ENCODE measurements around the gene SLC19A1.
A peak's percentile ranks its signal among the peaks of the same experiment; 100 is the strongest.

Gene SLC19A1

DNA sequence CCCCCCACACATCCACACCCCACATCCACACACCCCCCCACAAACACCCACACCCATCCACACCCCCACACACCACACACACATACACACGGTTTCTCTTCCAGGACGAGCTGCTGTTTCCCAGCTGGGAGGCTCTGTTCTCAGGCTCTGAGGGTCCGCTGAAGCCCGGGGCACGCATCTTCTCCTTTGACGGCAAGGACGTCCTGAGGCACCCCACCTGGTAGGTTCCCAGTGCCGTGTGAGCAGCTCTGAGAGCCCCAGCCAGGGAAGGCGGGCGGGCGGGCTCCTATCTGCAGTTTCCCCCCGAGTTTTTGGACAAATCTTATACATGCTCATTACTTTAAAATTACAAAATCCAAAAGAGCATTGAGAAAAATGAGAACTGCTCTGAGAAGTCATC lies 31.2 kb downstream of the SLC19A1 start:
- no peak for DNase-seq (ENCODE audit: low read depth)
- no peak overlapping the region for H3K4me3 ChIP-seq (ENCODE audit: control insufficient read depth, low read depth, low read length)
- TF ChIP-seq, protein P1, sequence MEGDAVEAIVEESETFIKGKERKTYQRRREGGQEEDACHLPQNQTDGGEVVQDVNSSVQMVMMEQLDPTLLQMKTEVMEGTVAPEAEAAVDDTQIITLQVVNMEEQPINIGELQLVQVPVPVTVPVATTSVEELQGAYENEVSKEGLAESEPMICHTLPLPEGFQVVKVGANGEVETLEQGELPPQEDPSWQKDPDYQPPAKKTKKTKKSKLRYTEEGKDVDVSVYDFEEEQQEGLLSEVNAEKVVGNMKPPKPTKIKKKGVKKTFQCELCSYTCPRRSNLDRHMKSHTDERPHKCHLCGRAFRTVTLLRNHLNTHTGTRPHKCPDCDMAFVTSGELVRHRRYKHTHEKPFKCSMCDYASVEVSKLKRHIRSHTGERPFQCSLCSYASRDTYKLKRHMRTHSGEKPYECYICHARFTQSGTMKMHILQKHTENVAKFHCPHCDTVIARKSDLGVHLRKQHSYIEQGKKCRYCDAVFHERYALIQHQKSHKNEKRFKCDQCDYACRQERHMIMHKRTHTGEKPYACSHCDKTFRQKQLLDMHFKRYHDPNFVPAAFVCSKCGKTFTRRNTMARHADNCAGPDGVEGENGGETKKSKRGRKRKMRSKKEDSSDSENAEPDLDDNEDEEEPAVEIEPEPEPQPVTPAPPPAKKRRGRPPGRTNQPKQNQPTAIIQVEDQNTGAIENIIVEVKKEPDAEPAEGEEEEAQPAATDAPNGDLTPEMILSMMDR (conservative IDR thresholded peaks at IDR 0.05; ENCODE audit: control insufficient read depth, insufficient read depth, low read depth, low read length): no peak

DNA sequence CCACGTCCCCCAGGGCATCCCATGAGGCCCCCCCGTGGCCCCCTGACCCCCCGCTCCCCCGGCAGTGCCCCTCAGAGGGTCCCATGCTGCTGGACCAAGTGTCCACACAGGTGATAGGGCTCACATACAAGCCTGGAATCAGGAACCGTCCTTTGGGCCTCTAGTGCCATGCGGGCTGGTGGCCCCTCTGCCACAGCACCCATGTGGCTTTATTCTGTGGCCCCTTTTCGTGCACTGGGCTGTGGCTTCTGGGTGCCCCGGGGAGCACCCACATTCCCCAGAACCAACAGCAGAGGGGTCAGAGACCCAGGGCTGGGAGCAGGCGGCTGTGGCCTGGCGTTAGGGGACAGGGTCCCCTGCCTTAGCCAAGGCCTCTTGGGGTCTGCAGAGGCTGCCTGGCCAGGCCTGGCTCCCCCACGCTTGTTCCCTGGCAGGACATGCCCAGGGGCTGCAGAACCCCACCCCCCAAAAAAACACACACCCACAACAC lies 31.7 kb downstream of the SLC19A1 start:
- TF ChIP-seq, protein P1 (conservative IDR thresholded peaks at IDR 0.05; ENCODE audit: control insufficient read depth, insufficient read depth, low read depth, low read length): no peak
- DNase-seq (ENCODE audit: low read depth): no peak
- H3K4me3 ChIP-seq (ENCODE audit: control insufficient read depth, low read depth, low read length): no peak overlapping the region

DNA sequence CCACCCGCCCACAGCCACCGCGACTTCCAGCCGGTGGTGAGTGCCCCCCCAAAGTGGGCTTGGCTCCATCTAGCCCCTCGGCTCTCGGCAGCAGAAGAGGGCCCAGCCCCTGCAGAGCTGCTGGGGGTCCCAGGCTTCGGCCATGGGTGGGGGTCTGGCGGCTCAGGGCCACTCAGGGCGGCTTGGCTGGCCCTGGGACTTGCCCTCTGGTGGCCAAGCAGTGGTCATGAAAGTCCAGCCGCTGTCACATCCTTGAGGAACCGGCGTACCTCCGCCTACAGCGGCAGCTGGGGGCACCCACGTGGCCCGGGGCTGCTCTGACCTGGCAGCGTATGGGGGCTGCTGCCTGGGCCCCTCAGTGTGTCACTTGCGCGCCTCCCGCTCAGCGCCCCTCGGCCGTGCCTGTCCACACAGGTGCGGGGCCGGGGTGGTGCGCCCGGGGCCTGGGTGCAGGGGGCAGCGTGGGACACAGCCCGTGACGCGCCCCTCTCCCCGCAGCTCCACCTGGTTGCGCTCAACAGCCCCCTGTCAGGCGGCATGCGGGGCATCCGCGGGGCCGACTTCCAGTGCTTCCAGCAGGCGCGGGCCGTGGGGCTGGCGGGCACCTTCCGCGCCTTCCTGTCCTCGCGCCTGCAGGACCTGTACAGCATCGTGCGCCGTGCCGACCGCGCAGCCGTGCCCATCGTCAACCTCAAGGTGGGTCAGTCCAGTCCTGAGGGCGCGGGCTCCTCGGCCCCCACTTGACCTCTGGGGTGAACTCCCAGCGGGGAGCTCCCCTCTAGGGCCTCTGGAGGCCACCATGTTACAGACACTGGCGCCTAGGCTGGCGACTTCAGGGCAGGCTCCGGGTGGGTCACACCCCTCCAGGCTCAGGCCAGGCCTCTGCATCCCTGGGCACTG lies 32.4 kb downstream of the SLC19A1 start:
- H3K4me3 ChIP-seq (ENCODE audit: control insufficient read depth, low read depth, low read length): no peak overlapping the region
- TF ChIP-seq, protein P1 (conservative IDR thresholded peaks at IDR 0.05; ENCODE audit: control insufficient read depth, insufficient read depth, low read depth, low read length): no peak
- DNase-seq (ENCODE audit: low read depth): no peak

DNA sequence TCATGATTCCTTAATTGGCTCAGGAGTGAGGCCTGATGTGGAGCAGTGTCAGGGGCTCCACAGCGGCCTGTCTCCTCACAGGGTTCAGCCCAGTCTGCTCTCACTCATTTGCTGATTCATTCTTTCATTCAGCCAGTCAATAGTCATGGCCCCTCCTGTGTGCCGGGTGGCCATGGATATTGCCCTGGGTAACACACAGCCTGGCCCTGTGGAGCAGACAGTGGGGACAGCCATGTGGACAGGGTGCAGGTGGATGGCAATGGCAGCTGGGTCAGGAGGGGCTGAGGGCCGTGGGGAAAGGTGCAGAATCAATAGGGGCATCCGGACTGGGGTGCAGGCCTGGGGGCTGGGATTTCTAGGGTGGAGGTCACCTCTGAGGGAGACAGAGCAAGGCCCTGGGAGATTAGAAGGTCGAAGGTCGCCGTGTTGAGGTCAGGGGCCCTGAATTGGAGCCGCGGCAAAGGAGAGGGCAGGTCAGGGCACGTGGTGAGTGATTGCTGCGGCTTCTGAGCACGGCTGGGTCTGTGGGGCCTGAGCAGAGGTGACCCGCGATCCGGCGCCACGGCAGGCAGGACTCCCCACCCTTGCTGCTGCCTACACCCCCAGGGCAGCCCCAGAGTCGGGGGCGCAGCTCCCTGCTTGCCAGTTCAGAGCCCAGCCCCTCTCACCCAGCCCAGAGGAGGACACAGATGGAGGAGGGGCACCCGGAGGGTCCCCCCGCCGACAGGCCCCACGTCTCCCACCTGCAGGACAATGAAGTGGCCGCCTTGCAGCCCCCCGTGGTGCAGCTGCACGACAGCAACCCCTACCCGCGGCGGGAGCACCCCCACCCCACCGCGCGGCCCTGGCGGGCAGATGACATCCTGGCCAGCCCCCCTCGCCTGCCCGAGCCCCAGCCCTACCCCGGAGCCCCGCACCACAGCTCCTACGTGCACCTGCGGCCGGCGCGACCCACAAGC lies 33.4 kb downstream of the SLC19A1 start:
- DNase-seq (ENCODE audit: low read depth): peak; percentile 15
- H3K4me3 ChIP-seq (ENCODE audit: control insufficient read depth, low read depth, low read length): no peak overlapping the region
- TF ChIP-seq, protein P1 (conservative IDR thresholded peaks at IDR 0.05; ENCODE audit: control insufficient read depth, insufficient read depth, low read depth, low read length): no peak

DNA sequence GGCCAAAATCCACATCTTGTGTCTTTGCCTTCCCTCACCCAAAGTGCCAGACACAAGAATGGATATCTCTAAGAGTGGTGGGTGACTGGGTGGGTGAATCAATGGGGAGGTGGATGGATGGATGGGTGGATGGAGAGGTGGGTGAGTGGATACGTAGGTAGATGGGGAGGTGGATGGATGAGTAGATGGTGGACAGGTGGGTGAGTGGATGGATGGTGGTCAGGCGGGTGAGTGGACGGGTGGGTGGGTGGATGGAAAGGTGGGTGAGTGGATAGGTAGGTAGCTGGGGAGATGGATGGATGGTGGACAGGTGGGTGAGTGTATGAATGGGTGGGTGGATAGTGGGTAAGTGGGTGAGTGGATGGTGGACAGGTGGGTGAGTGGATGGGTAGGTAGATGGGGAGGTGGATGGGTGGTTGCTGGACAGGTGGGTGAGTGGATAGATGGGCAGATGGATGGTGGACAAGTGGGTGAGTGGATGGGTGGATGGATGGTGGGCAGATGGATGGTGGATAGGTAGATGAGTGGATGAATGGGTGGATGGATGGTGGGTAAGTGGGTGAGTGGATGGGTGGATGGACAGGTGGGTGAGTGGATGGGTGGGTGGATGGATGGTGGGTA lies 34.2 kb downstream of the SLC19A1 start:
- TF ChIP-seq, protein P1 (conservative IDR thresholded peaks at IDR 0.05; ENCODE audit: control insufficient read depth, insufficient read depth, low read depth, low read length): no peak
- no peak overlapping the region for H3K4me3 ChIP-seq (ENCODE audit: control insufficient read depth, low read depth, low read length)
- DNase-seq (ENCODE audit: low read depth): no peak

DNA sequence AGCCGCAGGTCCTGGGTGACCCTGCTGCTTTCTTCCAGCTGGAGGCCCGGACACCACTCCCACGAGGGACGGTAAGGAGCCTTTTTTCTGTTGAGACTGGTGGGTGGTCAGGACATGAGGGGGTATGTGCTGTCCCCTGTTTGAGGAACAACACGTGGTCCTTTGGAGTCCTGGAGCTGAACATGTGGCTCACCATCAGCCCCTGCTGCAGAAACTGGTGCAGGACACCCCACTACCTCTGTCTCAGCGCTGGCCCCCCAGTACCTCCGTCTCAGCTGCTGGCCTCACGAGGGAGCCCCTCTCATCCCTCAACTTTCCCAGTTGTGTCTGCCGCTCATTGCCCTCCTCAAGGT lies 34.7 kb downstream of the SLC19A1 start:
- TF ChIP-seq, protein P1 (conservative IDR thresholded peaks at IDR 0.05; ENCODE audit: control insufficient read depth, insufficient read depth, low read depth, low read length): no peak
- DNase-seq (ENCODE audit: low read depth): no peak

More for the DNA sequence above, 34.7 kb downstream of the SLC19A1 start:
- no peak overlapping the region for H3K4me3 ChIP-seq (ENCODE audit: control insufficient read depth, low read depth, low read length)

Data from fibroblast of mammary gland (primary cell).